OCI-LY1 (cell line): ENCODE results near the gene MYOM1.
A peak's percentile ranks its signal among the peaks of the same experiment; 100 is the strongest.

Experiments
- H2AFZ ChIP-seq: fragments of 200-600 bp; sonication (generic), shearing (Covaris generic); 2 replicates; pipeline ENCODE4 v1.6.0; 2014; ENCODE audit warnings: antibody characterized with exemption, mild to moderate bottlenecking, low read length
- H3F3A ChIP-seq: fragments of 200-600 bp; sonication (generic), shearing (Covaris generic); 2 replicates; pipeline ENCODE4 v1.6.0; 2014; ENCODE audit warnings: mild to moderate bottlenecking, antibody characterized with exemption, low read length, moderate library complexity; ENCODE audit not compliant: insufficient read depth
- H3K27ac ChIP-seq: fragments of 200-600 bp; sonication (generic); 2 replicates; pipeline ENCODE4 v1.5.1; 2014; ENCODE audit warnings: low read length, mixed run types, mild to moderate bottlenecking, low read depth; ENCODE audit not compliant: poor library complexity, severe bottlenecking
- H3K27me3 ChIP-seq: fragments of 200-600 bp; sonication (generic); 2 replicates; pipeline ENCODE4 v1.6.0; 2014; ENCODE audit warnings: antibody characterized with exemption, mild to moderate bottlenecking, low read length, moderate library complexity; ENCODE audit not compliant: insufficient read depth
- H3K36me3 ChIP-seq: fragments of 200-600 bp; sonication (generic); 2 replicates; pipeline ENCODE4 v1.6.1; 2014; ENCODE audit warnings: mild to moderate bottlenecking, antibody characterized with exemption, low read length, moderate library complexity, mixed read lengths; ENCODE audit not compliant: insufficient read depth
- H3K4me1 ChIP-seq: fragments of 200-600 bp; sonication (generic); 2 replicates; pipeline ENCODE4 v1.5.1; 2014; ENCODE audit warnings: mild to moderate bottlenecking, low read length, moderate library complexity; ENCODE audit not compliant: insufficient read depth, severe bottlenecking
- H3K4me2 ChIP-seq: fragments of 200-600 bp; sonication (generic), shearing (Covaris generic); 2 replicates; pipeline ENCODE4 v1.6.1; 2014; ENCODE audit warnings: low read length
- H3K4me3 ChIP-seq: fragments of 200-600 bp; sonication (generic); 2 replicates; pipeline ENCODE4 v1.5.1; 2014; ENCODE audit warnings: low read length, low read depth, mild to moderate bottlenecking, mixed read lengths; ENCODE audit not compliant: poor library complexity, severe bottlenecking
- H3K79me2 ChIP-seq: fragments of 200-600 bp; shearing (Covaris generic); 2 replicates; pipeline ENCODE4 v1.6.1; 2016; ENCODE audit warnings: mixed run types, low read length, mixed read lengths; ENCODE audit not compliant: insufficient read depth
- H3K9ac ChIP-seq: fragments of 200-600 bp; sonication (generic), shearing (Covaris generic); 2 replicates; pipeline ENCODE4 v1.6.1; 2014; ENCODE audit warnings: mild to moderate bottlenecking, low read length, mixed read lengths
- H3K9me2 ChIP-seq: fragments of 200-600 bp; sonication (generic), shearing (Covaris generic); 2 replicates; pipeline ENCODE4 v1.6.1; 2014; ENCODE audit warnings: low read depth, mild to moderate bottlenecking, low read length, mixed read lengths
- H3K9me3 ChIP-seq: fragments of 200-600 bp; shearing (Covaris generic); 2 replicates; pipeline ENCODE4 v1.6.1; 2014; ENCODE audit warnings: low read length, mixed read lengths
- H4K20me1 ChIP-seq: fragments of 200-600 bp; sonication (generic), shearing (Covaris generic); 2 replicates; pipeline ENCODE4 v1.6.0; 2016; ENCODE audit warnings: mild to moderate bottlenecking, low read length; ENCODE audit not compliant: insufficient read depth
- EZH2 ChIP-seq: fragments of 200-600 bp; sonication (generic), shearing (Covaris generic); IDR thresholded peaks from 2 replicates; pipeline ENCODE4 v1.8.0; 2017; ENCODE audit warnings: borderline replicate concordance, mixed run types, mild to moderate bottlenecking, antibody characterized with exemption, low read length, moderate library complexity, mixed read lengths
- TF ChIP-seq, protein P1 (sequence below): fragments of 200-600 bp; sonication (generic), shearing (Covaris generic); IDR thresholded peaks from 2 replicates; pipeline ENCODE4 v1.5.1; 2017; ENCODE audit warnings: mild to moderate bottlenecking, antibody characterized with exemption, low read length, moderate library complexity, mixed read lengths

MYOM1 gene

DNA sequence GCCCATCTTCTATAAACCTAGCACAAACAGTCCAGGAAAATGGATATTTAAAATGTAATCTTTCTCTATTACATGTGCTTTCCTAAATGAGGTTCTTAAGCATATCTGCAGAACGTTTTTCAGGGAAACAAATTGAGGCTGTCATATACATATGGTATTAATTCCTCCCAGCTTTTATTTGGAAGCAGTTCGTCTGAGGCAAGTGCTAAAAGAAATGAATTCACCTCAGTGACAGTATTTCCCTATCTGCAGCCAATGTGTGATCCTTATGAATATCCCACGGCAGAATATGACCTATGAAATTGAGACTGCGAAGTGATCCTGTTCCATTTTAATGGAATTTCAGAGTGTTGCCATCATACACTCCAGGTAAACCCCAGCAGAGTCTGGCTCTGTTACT is 7.1 kb downstream of the MYOM1 start:
- H3K4me1 ChIP-seq: peaks cover 31% of the 10 kb centered on the region
- H3K27ac ChIP-seq: no peak overlapping the region
- H3K27me3 ChIP-seq: no peaks in the 10 kb centered on the region
- H3K4me2 ChIP-seq: no peak overlapping the region; the same call in 1 of the 2 replicates
- no peak overlapping the region for H3K4me3 ChIP-seq
- TF ChIP-seq, protein P1, sequence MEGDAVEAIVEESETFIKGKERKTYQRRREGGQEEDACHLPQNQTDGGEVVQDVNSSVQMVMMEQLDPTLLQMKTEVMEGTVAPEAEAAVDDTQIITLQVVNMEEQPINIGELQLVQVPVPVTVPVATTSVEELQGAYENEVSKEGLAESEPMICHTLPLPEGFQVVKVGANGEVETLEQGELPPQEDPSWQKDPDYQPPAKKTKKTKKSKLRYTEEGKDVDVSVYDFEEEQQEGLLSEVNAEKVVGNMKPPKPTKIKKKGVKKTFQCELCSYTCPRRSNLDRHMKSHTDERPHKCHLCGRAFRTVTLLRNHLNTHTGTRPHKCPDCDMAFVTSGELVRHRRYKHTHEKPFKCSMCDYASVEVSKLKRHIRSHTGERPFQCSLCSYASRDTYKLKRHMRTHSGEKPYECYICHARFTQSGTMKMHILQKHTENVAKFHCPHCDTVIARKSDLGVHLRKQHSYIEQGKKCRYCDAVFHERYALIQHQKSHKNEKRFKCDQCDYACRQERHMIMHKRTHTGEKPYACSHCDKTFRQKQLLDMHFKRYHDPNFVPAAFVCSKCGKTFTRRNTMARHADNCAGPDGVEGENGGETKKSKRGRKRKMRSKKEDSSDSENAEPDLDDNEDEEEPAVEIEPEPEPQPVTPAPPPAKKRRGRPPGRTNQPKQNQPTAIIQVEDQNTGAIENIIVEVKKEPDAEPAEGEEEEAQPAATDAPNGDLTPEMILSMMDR: no peak
- TF ChIP-seq EZH2: no peak
- no peaks in the 10 kb centered on the region for H4K20me1 ChIP-seq
- H3K9me2 ChIP-seq: no peaks in the 10 kb centered on the region
- no peaks in the 10 kb centered on the region for H3K36me3 ChIP-seq
- no peak overlapping the region for H2AFZ ChIP-seq
- no peaks in the 10 kb centered on the region for H3K9me3 ChIP-seq
- H3F3A ChIP-seq: no peaks in the 10 kb centered on the region
- no peak overlapping the region for H3K9ac ChIP-seq
- H3K79me2 ChIP-seq: no peaks in the 10 kb centered on the region

DNA sequence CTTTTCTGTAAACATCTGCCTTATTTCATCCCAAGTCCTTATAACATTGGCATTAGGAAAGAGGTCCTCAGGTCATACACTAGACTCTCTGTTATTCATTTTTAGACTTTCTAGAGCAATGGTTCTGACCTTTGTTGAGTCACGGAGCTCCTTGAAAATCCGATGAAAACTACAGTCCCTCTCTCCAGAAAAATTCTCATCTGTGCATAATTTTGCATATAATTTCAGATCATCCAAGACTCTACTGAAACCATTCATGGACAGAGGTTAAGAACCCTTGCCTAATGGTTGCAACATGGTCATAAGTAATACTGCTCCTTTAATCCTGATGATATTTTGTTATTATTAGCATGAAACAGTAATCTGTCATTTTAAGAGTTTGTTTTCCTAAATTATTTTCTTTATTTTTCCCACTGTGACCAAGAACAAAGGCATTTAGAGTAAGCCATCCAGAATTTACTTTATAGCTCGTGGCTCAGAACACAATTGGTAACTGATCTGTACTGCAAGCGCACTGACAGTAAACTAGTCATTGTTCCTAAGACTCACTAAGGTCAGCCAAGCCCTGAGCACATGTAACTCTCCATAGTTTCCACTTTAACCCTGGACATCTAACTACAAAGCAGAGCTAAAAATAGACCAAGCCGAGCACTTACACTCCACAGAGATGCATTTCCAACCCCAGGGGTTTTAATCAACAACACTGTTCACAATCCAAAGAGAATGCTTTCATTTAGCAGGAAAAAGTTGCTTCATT is 8.4 kb downstream of the MYOM1 start:
- no peak overlapping the region for H3K4me3 ChIP-seq
- no peaks in the 10 kb centered on the region for H3F3A ChIP-seq
- no peaks in the 10 kb centered on the region for H3K9me2 ChIP-seq
- no peaks in the 10 kb centered on the region for H4K20me1 ChIP-seq
- no peak overlapping the region for H3K9ac ChIP-seq
- H3K36me3 ChIP-seq: no peaks in the 10 kb centered on the region
- H3K79me2 ChIP-seq: no peaks in the 10 kb centered on the region
- H3K4me2 ChIP-seq: no peak overlapping the region; the same call in 1 of the 2 replicates
- H3K27me3 ChIP-seq: no peaks in the 10 kb centered on the region
- H3K9me3 ChIP-seq: no peaks in the 10 kb centered on the region
- no peak overlapping the region for H3K27ac ChIP-seq
- H2AFZ ChIP-seq: no peak overlapping the region
- H3K4me1 ChIP-seq: peaks cover 31% of the 10 kb centered on the region
- no peak for TF ChIP-seq EZH2
- TF ChIP-seq, protein P1: no peak

DNA sequence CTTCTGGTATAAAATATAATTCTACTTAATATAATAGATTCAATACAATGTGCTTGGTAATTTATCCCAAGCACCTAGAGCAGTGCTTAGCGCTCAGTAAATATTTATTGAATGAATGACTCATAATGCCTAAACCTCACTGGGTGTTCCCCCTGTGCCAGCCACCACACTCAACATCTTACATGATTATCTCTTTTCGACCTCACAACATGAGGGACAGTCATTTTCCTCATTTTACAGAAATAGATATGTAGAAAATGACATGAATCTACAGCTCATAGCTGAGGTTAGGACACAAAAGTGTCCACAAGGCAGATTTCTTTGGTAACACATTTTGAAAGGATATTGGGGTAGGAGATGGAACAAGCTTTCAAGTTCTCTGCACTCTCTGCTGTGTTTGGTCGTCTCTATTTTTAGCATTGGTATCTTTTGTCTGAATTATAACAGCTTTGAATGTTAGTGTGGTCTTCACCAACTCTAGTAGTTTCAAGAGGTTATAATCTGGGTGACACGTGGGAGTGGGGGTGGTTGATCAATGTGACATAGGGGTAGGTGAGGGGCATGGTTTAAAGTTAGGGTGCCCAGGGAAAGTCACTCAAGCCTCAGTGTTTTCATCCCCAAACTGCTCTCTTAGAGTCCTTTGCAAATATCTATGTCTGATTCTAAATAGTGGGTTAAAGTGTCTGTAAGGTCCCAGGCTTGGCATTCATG is 9.8 kb downstream of the MYOM1 start:
- no peaks in the 10 kb centered on the region for H4K20me1 ChIP-seq
- H3K27me3 ChIP-seq: no peaks in the 10 kb centered on the region
- H3F3A ChIP-seq: no peaks in the 10 kb centered on the region
- H3K4me1 ChIP-seq: peaks cover 31% of the 10 kb centered on the region
- H3K9ac ChIP-seq: no peak overlapping the region
- H3K4me2 ChIP-seq: no peak overlapping the region
- no peak overlapping the region for H3K27ac ChIP-seq
- H3K9me3 ChIP-seq: 0 out of 2 replicates have a peak, but pooled peaks cover under 1% of the 10 kb centered on the region
- H3K9me2 ChIP-seq: no peaks in the 10 kb centered on the region
- no peak overlapping the region for H3K4me3 ChIP-seq
- no peaks in the 10 kb centered on the region; the same call in 1 of the 2 replicates for H3K36me3 ChIP-seq
- TF ChIP-seq, protein P1: no peak
- TF ChIP-seq EZH2: no peak
- no peaks in the 10 kb centered on the region for H3K79me2 ChIP-seq
- peak overlapping the region; percentile 70; the same call in 1 of the 2 replicates for H2AFZ ChIP-seq
